ENCODE results near the gene XIAP.

Gene XIAP

DNA sequence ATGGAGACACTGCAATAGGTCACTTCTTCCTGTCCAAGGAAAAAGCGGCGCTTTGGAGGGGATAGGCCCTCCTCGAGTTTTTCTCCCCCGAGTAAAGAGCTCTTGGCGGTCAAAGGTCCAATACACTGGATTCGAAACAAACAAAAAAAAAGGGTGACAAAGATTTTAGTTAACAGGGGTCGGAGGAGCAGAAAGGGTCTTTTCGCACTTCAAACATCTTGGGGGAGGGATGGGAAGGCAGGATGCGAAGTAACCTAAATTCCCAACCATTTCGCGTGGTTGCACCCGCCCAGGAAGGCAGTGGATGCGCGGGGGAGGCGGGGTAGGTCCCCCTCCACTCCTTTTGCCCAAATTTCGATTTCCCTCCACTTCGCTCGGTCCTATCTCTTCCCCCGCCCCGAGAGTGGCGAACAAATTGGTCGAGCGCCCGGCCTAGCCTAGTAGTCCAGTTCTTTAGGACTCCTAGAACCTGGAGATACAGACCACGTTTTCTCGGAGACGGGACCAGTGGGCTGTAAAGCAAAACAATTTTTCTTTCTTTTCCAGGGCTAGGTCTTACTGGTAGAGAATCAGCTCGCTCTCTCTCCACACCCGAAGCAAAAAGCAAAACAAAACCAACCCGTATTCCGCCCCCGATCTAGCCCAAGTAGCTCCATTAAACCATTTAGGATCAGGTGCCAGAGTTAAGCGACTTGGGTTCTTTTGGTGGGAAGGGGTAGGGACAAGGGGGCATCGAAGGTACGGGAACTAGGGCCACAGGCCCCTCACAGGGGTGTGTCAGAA is 99.6 kb downstream of the XIAP start:
- Mint-ChIP-seq H3K27me3 (peaks cover 11% of the 10 kb centered on the region), H3K36me3 (ENCODE audit: low read depth) (peaks cover 27% of the 10 kb centered on the region), H3K9me3 (no peaks in the 10 kb centered on the region), H3K4me3 (peak overlapping the region; percentile 93), H3K27ac (peak overlapping the region; percentile 99), H3K4me1 (ENCODE audit: low read depth) (peaks cover 13% of the 10 kb centered on the region)
- no peak for DNase-seq

GRCh38 chrX:123960956-123961267 is 101.1 kb downstream of the XIAP start:
- DNase-seq, result no peak
- H3K9me3 Mint-ChIP-seq, result no peaks in the 10 kb centered on the region
- peak overlapping the region; percentile 99 for H3K27ac Mint-ChIP-seq
- H3K4me1 Mint-ChIP-seq (ENCODE audit: low read depth), result peaks cover 23% of the 10 kb centered on the region
- peaks cover 11% of the 10 kb centered on the region for H3K27me3 Mint-ChIP-seq
- H3K4me3 Mint-ChIP-seq, result peak overlapping the region; percentile 93
- peaks cover 32% of the 10 kb centered on the region for H3K36me3 Mint-ChIP-seq (ENCODE audit: low read depth)

DNA sequence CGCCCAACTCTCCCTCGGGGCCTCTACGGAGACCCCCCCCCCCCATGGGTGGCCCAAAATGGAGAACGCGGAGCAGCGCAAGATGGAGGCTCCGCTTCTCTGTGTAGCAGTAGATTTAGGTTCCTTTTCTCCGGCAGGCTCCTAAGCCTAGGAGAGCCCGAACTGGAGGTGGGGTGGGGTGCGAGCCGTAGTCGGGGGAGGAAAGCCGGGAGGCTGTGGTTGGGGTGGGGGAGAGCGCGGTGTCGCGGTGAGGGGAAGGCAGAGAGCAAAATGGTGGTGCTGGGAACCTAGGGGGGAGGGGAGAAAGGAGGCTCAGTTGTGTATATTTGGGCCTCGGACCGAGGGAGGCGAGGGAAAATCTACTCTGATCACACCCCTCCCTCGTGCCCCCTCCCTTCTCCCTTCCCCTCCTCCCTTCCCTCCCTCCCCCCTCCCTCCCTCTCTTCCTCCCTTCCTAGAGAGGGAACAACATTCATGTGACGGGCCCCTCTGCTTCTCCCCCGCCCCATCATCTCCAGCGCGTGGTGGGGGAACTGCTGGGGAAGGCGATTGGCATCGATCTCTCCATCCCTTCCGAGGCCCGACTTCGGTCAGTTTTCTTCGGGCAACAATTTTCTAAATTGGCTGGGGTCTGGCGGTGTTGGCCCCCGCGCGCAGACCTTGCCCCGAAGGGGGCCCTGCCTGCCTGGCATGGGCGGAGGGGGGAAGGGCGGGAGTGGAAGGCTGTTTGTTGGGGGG is 101.6 kb downstream of the XIAP start, which contains the start of gene STAG2:
Gene STAG2, plus strand, starts transcription at position 439 of the 738 bp plus-strand sequence. CDS start 60,922 bp downstream, outside the sequence.
- H3K4me1 Mint-ChIP-seq (ENCODE audit: low read depth), result peaks cover 25% of the 10 kb centered on the region

GRCh38 chrX:123962006-123962467 is 102.2 kb downstream of the XIAP start:
- Mint-ChIP-seq H3K4me3 (peak overlapping the region; percentile 93), H3K36me3 (ENCODE audit: low read depth) (peaks cover 38% of the 10 kb centered on the region), H3K27me3 (peaks cover 19% of the 10 kb centered on the region), H3K4me1 (ENCODE audit: low read depth) (peaks cover 31% of the 10 kb centered on the region), H3K27ac (peak overlapping the region; percentile 99), H3K9me3 (no peaks in the 10 kb centered on the region)
- no peak for DNase-seq

More for the DNA sequence above, 101.6 kb downstream of the XIAP start, which contains the start of gene STAG2:
- H3K9me3 Mint-ChIP-seq, result no peaks in the 10 kb centered on the region
- peaks cover 13% of the 10 kb centered on the region for H3K27me3 Mint-ChIP-seq
- DNase-seq, result peak; percentile 74
- H3K36me3 Mint-ChIP-seq (ENCODE audit: low read depth), result peaks cover 34% of the 10 kb centered on the region
- H3K27ac Mint-ChIP-seq, result peak within 1 kb of the TSS; percentile 99
- H3K4me3 Mint-ChIP-seq, result peak within 1 kb of the TSS; percentile 93

- Mint-ChIP-seq H3K36me3 (ENCODE audit: low read depth) (peaks cover 41% of the 10 kb centered on the region), H3K4me1 (ENCODE audit: low read depth) (peaks cover 35% of the 10 kb centered on the region), H3K4me3 (peak overlapping the region; percentile 93), H3K27ac (peak overlapping the region; percentile 99), H3K27me3 (peaks cover 19% of the 10 kb centered on the region), H3K9me3 (no peaks in the 10 kb centered on the region)
- DNase-seq, result peak; percentile 81
These were observed 103.0 kb downstream of the XIAP start for GRCh38 chrX:123962794-123963373.

Measured in activated T-cell treated with anti-CD3 and anti-CD28 coated beads, Interleukin-2, amount 50 U/mL, for 24 hours (primary cell).